SH-SY5Y (cell line): ENCODE results near the gene KIF17.

Source experiments
- GATA2 ChIP-seq: IDR thresholded peaks from 2 replicates; pipeline ENCODE4 v1.6.1; 2011; ENCODE audit warnings: mild to moderate bottlenecking, low read depth, low read length
- GATA3 ChIP-seq: IDR thresholded peaks from 2 replicates; pipeline ENCODE4 v1.6.1; 2011; ENCODE audit warnings: low read depth, mild to moderate bottlenecking, low read length, moderate library complexity

GRCh38 chr1:20760322-20760721 lies 42.5 kb upstream of the KIF17 start:
- no peak for TF ChIP-seq GATA3
- no peak for TF ChIP-seq GATA2
